Smooth muscle cell of the brain vasculature (primary cell): ENCODE measurements around the gene TEX47.

Experiments used
- DNase-seq: peaks from one replicate; pipeline ENCODE4 v3.0.0-alpha.2; 2012; ENCODE audit warnings: low read depth, low spot score

Gene TEX47

DNA sequence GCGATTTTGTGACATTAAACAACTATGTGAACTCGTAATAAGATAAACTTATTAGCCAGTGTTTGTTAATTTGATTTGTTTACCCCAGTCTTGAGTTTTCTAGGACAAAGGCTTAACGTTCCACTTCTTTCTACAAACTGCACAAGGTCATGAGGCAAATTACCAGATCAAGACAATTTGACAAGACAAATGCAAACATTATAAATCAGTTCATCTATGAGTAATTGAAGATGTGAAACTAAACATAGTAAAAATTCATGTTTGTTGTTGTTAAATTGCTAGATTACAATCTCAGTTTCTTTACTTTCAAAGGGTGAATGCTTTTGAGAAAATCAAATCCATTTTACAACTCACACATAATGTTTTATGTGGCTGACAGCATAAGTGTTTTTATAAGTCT is 49.4 kb downstream of the TEX47 start:
- DNase-seq = no peak
